RPMI7951 (cell line): Measurements from ENCODE around the gene ATP1B1. TPM values are rescaled to one million over a fixed set of nuclear protein-coding genes. Genes with fewer than 3 reads are reported as not detected.
"Not testable (repeated sequence)": the region's sequence is repeated elsewhere in the genome, so short reads cannot be mapped to it uniquely, and the experiment has no call there.

Source experiments
- DNase-seq: peaks from one replicate; pipeline ENCODE4 v3.0.0-alpha.2; 2012; ENCODE audit warnings: low read depth
- total RNA-seq: library from RNA; depleted of rRNA; stranded (reverse); fragments of >200 nt; shearing (Covaris generic); gene quantifications from 2 replicates; pipeline ENCODE4 v1.2.3, GENCODE V29; 2014

Gene ATP1B1
- total RNA-seq, 1 experiment from 2014 or later, result 16.7 TPM

DNA sequence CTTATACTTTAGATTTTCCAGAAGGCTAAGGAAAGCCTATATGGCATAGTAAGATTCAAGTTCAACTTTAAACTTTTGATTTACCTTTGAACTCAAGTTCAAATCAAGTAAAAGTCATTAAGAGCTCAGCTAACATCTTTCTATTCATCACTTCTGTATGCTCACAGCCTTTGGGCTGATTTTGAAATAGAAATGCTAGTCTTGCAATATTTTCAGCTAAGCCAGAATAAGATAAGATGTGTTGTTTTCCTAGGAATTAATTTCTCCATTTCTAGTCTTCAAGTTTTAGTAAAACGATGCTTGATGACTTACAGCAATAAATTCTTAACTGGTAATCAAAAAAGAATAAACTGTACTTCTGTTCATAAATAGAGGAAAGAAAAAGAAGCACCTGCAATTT, 35.6 kb downstream of the ATP1B1 start:
- no peak for DNase-seq

DNA sequence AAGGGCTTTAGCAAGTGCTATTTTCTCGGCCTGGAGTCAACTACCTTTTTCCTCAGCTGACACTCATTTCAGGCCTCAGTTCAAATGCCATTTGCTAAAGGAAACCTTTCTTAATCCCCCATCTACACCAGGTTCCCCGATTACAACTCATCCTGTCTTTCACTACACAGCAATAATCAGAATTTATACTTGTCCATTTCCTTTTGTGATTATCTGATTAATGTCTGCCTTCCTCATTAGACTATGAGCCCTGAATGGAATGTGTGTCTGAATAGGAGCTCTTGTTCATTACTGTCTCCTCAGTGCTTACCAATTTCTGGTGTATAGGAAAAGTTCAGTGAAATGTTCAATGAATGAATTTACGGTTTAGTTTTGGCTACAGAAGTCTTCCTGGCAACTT, 36.9 kb downstream of the ATP1B1 start:
- DNase-seq, result no peak

DNA sequence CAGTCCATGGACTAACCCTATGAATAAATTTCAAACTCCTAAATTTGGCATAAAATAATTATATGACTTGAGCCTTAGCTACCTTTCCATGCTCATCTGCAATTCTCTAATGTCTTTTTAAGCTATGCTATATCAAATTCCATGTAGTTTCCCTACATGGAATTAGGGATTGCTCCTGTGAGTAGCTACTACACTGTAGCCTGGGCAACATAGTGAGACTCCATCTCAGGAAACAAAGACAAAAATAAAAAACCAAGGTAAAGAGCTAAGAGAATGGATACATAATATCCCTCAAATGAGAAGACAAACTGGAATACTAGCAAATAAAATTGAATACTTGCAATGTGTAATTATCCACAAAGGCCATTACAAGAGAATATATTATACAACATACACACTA, 37.5 kb downstream of the ATP1B1 start:
- DNase-seq, result no peak

DNA sequence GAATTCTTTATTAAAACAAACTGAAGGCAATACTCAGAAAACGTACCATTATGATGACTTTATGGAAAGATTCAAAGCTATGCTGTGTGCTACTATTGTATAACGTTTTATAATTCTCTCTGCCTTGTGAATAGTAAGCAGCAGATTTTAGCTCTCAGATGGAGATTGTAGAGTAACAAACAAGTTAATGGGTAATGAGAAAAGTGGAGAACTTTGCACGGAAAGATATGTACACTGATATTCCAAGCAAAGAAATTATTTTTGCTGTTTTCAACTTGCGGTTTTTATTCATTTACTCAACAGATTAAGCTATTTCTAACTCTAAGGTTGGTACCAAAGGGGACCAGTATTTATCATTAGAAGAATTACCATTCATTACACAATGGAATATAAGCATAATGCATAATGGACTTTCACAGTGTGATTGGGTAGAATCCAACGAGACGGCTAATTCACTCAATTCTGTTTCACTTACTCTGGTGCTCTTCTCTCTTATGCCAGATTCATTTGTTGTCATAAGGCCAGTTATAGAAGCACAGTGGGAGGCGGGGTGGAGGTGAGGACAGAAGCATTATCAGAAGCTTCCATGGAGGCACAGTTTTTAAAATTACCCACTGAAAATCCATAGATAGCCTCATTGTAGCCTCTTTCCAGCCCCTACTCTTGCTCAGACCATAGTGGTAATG, 38.6 kb downstream of the ATP1B1 start:
- DNase-seq, result no peak

DNA sequence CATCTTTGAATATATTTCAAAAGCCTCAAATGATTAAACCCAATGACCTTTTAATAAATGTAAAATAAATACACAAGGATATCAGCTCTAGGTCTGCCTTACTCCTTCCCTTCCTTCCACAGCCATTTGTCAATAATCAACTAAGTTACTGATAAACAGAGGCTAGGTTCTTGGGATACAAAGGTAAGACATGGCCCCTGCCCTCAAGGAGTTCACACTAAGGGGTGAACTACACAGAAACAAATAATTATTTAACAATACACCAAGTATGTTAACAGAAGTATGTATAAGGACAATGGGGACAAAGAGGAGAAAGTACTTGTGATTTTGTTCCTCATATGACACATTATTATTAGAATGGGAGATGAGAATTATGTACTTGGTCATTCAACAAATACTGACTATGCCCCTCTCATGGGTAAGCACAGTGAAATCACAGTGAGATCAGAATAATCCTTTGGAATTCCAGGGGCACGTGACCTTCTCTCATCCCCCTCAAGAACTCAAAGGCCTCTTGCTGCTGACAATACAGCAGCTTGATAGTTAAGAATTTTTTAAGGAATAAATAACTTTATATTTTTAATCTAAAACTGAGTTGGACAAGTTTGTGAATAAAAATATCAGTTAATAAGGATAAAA, 40.2 kb downstream of the ATP1B1 start:
- no peak for DNase-seq

DNA sequence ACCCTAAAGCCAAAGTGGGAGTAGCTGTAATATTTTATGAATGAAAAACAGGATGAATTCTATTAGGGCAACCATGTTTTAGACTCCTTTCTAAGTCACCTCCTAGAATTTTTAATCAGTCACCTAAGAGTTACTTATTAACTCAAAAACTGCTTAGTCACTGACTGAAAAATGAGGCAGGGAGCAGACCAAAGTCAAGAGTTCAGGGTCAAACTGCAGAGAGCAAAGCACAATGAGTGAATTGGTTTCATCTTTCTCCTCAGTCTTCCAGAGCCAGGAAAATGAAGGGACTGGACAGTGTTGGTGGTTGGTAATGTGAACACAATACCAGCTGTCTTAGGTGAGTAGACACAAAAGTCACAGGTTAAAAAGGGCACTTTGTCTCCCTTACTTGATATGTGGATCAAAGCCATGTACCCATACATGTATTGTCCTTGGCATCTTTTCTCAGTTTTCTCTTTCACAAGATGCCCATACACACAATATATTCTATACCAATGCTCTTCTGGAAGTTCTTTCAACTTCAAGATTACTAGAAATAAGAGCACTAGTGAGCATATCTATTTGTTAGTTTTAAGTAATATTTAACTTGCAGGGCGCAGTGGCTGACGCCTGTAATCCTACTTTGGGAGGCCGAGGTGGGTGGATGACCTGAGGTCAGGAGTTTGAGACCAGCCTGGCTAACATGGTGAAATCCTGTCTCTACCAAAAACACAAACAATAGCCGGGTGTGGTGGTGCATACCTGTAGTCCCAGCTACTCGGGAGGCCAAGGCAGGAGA, 42.2 kb downstream of the ATP1B1 start:
- no peak for DNase-seq

DNA sequence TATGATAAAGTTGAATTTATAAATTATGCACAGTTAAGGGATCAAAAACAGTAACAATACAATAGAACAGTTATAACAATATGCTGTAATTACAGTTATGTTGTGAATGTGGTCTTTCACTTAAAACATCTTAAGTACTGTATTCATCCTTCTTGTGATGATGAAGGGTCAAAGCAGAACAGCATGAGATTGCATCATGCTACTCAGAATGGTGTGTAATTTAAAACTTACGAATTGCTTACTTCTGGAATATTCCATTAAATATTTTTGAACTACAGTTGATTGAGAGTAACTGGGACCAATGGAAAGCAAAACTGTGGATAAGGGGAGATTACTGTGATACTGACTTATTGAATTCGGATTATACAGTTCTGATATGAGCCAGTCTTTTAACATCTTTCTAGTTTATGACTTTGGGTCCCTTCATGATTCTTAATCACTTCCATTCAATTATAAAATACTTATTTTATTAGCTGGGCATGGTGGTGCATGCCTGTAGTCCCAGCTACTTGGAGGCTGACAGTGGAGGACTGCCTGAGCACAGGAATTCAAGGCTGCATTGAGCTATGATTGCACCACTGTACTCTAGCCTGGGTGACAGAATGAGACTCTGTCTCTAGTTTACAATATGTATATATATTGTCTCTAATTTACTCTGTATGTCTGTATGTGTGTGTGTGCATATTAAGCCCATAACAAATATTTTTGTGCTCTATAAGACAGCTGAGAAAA, 43.2 kb downstream of the ATP1B1 start:
- no peak for DNase-seq

DNA sequence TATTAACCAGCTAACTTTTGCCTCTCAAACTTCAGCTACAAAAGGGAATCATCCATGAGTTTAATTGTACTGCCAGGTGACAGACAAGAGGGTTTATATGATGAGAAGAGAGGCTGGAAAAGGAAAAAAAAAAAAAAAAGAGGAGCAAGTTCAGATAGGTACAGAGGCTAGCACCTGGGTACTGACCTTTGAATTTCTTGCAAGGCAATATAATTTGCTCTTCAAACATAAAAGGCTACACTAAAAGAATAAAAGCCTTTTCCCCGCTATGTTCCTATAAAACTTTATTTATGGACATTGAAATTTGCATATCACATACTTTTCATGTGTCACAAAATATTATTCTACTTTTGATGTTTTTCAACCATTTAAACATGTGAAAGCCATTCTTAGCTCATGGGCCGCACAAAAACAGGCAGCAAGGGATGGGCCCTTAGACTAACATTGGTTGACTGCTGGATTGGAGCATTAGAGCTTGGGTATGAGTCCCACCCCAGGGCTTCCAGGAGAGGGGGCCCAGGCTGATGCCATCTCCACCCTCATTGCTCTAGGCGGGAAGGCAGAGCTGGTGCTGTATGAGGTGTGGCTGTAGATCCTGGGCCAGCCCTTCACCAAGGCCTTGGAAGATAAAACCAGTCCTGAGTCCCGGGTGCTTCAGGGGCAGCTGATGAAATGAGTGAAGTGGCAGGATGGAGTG, 44.3 kb downstream of the ATP1B1 start:
- no peak for DNase-seq

DNA sequence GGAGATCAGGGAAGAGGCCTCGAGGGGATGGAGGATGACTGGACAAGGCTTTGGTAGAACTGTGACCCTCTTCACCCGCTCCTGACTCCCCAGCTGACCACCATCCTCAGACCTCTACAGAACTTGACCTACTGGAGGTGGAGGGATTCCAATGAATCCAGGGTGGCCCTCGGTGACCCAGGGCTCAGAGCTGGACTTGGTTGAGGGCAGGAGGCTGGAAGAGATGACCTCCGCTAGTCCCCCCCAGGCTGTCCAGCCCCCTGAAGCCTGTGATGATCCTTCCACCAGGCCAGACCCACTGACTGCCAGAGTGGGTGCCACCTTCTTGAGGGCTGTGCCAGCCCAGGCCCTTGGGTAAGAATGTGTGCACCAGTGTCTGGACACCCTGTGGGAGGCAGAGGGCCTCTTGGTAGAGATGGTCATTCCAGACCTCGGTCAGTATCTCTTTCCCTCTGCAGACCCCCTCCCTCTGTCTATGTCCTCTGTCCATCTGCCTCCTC, 44.9 kb downstream of the ATP1B1 start:
- no peak for DNase-seq

DNA sequence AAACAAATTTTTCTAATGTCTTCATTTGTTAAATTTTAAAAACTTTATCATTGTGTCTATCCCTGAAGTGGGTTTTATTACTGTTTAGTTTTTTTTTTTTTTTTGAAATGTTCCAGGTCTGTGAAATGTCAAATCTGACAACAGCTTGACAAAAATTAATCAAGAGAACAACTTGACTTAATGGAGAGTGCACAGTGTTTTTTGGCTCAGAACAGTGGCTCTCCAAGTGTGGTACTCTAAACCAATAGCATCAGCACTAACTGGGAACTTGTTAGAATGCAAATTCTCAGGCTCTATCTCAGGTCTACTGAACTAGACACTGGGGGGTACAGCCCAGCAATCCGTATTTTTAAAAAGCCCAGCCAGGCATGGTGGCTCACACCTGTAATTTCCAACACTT, 49.2 kb downstream of the ATP1B1 start:
- DNase-seq, result no peak

DNA sequence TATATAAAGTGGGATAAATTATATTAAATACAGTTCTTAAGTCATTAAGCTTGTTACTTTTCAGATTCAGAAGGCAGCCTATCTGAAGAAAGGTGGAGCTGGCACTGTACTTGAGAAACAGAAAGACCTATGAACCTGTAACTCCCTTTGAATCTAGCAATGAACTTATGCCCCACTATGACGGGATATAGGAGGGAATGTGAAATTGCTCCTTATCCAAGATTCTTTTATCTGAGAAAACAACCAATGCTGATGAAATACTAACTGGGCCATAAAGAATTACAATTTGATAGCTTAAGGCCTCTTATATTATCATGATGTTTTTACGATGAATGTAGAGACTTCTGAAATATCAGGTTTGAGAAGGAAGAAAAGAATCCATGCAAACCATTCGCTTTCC, 50.1 kb downstream of the ATP1B1 start:
- no peak for DNase-seq

DNA sequence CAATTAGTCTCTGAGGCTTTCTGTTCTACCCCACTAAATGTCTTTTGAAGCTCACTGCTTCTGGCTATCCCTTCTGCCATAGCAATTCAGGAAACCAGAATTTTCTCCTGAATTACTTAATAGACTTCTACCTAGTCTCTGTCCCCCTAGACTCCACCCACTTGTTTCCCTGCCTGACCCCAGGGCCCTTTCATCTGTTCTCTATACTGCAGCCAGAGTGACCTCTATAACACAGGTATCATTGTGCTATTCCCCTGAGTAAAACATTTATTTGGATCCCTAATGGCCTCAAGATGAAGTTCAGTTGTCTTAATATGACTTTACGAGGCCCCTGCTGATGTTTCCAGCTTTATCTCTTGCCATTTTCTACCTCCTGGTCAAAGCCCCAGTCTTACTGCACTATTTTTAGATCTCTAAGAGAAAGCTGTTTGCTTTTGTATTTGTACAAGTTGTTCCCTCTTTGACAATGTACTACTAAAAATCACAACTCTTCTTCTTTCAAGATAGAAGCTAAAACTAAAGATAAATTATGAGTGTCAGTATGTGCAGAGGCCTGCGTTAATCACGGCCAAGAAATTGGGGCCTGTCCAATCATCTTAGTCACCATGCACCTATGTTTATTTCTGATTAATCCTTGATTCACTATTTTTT, 54.5 kb downstream of the ATP1B1 start:
- DNase-seq, result peak; percentile 3

DNA sequence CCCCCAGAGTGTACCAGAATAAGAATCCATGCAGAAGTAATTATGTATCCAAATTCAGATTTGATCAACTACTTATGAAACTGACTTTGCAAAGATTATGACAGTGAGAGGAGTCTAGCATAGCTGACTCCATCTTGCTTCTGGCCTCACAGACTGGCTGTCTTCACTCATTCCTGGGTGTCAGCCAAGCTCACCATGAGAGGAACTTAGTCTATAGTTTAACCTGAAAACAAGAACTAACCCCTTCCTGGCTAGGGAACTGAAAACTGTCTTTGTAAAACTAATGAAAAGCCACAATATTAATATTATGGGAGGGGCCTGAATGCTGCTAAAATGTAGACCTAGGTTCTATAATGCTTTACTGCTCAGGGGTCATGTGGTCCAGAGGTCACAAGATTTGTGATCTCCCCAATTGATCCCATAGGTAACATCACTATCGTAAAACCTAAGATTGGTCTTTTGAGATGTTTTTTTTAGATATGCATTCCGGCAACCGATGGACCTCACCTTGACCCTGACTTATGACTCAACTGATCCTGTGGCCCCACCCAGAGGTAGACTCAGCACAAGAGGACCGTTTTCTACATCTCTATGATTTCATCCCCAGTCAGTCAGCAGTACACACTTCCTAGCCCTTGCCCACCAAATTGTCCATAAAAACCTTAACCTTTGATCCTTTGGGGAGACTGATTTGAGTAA, 55.2 kb downstream of the ATP1B1 start:
- DNase-seq, result no peak

DNA sequence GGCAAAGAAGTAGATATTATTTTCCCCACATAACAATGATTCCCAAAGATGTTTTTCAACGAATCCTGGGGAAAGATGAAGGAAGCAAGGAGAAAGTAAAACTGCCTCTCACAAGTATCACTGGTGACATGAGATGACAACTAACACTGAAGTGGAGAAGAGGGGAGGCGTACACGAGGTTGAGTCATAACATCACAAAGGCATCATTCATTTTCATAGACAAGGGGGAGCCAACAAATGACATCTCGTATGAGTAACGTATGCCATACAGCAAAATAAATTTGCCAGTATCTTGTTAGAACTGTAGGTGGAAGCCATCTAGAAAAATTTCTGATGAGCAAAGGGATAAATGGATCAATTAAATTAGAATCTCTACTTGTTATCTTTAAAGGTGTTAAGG, 56.6 kb downstream of the ATP1B1 start:
- DNase-seq, result peak; percentile 45

DNA sequence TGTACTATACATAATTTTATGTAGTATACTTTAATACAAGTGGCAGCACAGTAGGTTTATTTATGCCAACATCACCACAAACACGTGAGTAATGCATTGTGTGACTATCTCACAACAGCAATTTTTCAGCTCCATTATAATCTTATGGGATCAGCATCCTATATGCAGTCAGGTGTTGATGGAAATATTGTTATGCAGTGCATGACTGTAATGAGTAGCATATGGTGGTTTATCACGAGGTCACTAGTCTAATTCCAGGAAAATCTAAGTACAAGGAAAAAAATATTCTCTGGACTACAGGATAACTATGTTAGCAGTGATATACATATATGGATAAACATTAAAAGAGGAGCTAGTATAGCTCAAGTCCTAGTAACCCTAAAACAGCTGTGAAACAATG, 69.0 kb downstream of the ATP1B1 start:
- no peak for DNase-seq

DNA sequence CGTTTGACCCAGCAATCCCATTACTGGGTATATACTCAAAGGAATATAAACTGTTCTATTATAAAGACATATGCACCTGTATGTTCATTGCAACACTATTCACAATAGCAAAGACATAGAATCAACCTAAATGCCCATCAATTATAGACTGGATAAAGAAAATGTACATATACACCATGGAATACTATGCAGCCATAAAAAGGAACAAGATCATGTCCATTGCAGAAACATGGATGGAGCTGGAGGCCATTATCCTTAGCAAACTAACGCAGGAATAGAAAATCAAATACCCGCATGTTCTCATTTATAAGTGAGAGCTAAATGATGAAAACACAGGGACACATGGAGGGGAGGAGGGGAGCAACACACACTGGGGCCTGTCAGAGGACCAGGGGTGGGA, 72.9 kb downstream of the ATP1B1 start:
- not testable (repeated sequence) for DNase-seq

DNA sequence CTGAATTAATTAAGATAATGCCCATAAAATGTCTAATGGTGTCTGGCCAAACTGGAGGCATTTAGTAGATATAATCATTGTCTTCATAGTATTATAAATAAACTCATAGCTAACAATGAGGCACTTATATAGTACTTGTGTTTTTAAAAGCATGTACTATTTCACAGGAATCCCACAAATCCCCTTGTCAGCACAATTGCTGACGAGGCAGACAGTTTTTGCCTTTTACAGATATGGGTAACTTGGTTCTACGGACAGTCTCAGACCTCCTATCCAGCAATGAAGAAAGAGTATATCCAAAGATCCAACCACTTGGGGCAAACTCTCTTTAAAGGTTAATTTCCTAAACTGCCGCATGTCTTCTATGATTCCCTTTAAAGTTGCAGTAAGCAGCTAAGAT, 73.7 kb downstream of the ATP1B1 start:
- DNase-seq, result no peak
